Measurements from ENCODE around the gene PI4KA.

The PI4KA gene

DNA sequence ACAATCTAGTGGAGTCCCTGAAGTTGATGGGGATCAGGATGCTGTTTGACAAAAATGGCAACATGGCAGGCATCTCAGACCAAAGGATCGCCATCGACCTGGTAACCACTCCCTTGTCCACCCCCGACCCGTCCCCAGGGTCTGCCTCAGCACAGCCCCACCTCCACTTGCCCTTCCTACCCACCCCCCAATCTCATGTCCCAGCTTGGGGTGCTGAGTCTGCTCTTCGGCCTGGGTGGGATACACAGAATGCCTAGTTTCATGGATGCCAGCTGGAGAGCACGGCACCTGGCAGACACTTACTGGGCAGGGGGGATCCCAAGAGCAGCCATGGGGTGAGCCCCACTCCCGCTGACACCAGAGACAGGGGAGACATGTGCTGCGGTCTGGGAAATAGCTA lies 72.6 kb downstream of the PI4KA start:
- ATAC-seq: no peak
- Mint-ChIP-seq H3K9me3 (no peaks in the 10 kb centered on the region), H3K36me3 (peaks cover 25% of the 10 kb centered on the region), H3K27ac (no peak overlapping the region), H3K4me1 (peaks cover 27% of the 10 kb centered on the region), H3K4me3 (no peak overlapping the region), H3K27me3 (no peaks in the 10 kb centered on the region)

- Mint-ChIP-seq H3K27me3 (no peaks in the 10 kb centered on the region), H3K4me3 (no peak overlapping the region), H3K27ac (no peak overlapping the region), H3K36me3 (peaks cover 18% of the 10 kb centered on the region), H3K9me3 (no peaks in the 10 kb centered on the region), H3K4me1 (peaks cover 27% of the 10 kb centered on the region)
- no peak for ATAC-seq
Observed at GRCh38 chr22:20785415-20785814, 73.2 kb downstream of the PI4KA start.

- peak overlapping the region; percentile 84 for H3K27ac Mint-ChIP-seq
- peak; percentile 83 for ATAC-seq
- H3K4me3 Mint-ChIP-seq: peak overlapping the region; percentile 53
- no peaks in the 10 kb centered on the region for H3K9me3 Mint-ChIP-seq
- no peaks in the 10 kb centered on the region for H3K27me3 Mint-ChIP-seq
- peaks cover 26% of the 10 kb centered on the region for H3K36me3 Mint-ChIP-seq
- H3K4me1 Mint-ChIP-seq: peaks cover 27% of the 10 kb centered on the region
Observed at GRCh38 chr22:20783844-20784723, 74.5 kb downstream of the PI4KA start.

DNA sequence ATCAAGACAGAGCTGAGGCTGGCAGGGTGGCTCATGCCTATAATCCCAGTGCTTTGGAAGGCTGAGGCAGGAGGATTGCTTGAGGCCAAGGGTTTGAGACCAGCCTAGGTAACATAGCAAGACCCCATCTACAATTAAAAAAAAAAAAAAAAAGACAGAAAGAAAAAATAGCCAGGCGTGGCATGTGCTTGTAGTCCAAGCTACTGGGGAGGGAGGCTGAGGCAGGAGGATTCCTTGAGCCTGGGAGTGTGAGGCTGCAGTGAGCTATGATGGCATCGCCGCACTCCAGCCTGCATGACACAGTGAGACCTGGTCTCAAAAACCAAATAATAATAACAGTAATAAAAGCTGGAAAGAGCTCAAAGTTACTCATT lies 75.3 kb downstream of the PI4KA start:
- Mint-ChIP-seq H3K4me1 (peaks cover 27% of the 10 kb centered on the region), H3K27me3 (no peaks in the 10 kb centered on the region), H3K9me3 (no peaks in the 10 kb centered on the region), H3K27ac (peak overlapping the region; percentile 84), H3K4me3 (no peak overlapping the region), H3K36me3 (peaks cover 27% of the 10 kb centered on the region)
- ATAC-seq: no peak

- ATAC-seq: no peak
- no peaks in the 10 kb centered on the region for H3K9me3 Mint-ChIP-seq
- H3K4me3 Mint-ChIP-seq: no peak overlapping the region
- no peaks in the 10 kb centered on the region for H3K27me3 Mint-ChIP-seq
- peaks cover 27% of the 10 kb centered on the region for H3K4me1 Mint-ChIP-seq
- peak overlapping the region; percentile 84 for H3K27ac Mint-ChIP-seq
- H3K36me3 Mint-ChIP-seq: peaks cover 29% of the 10 kb centered on the region
Observed at GRCh38 chr22:20782596-20783299, 75.9 kb downstream of the PI4KA start.

GRCh38 chr22:20782083-20782482 lies 76.5 kb downstream of the PI4KA start:
- Mint-ChIP-seq H3K27ac (no peak overlapping the region), H3K9me3 (no peaks in the 10 kb centered on the region), H3K27me3 (no peaks in the 10 kb centered on the region), H3K4me1 (peaks cover 27% of the 10 kb centered on the region), H3K36me3 (peaks cover 29% of the 10 kb centered on the region), H3K4me3 (no peak overlapping the region)
- ATAC-seq: no peak

DNA sequence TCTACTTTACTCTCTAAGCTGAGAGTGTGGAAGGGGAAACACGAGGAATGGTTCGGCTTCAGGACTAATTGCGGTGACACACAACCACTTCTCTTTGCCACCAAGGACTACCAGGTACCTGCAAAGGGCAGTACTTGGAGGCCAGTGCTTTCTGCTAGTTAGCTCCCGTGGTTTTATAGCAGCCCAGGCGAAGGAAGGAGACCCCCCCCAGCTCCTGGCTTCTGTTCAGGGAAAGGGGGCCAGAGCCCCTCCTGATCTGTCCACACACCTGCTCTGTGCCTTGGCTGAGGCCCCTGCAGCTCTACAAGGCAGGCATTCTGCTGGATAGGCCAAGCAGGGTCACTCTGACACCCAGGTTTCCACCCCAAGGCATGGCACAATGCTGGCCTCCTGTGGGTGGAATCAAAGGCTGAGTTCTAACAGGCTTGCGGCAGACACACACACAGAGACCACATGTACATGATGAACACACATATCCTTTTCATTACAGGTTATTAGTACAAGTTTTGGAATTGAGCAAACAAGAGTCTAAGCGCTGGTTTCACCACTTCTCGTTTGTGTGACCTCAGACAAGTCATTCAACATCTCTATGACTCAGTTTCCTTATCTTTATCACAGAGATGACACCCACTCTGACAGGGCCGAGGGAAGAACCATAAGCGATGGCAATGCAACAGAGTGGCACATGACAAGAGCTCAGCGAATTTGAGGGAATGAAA lies 77.2 kb downstream of the PI4KA start:
- Mint-ChIP-seq H3K9me3 (no peaks in the 10 kb centered on the region), H3K27me3 (no peaks in the 10 kb centered on the region), H3K36me3 (peaks cover 23% of the 10 kb centered on the region), H3K27ac (no peak overlapping the region), H3K4me3 (no peak overlapping the region), H3K4me1 (peaks cover 27% of the 10 kb centered on the region)
- ATAC-seq: no peak

DNA sequence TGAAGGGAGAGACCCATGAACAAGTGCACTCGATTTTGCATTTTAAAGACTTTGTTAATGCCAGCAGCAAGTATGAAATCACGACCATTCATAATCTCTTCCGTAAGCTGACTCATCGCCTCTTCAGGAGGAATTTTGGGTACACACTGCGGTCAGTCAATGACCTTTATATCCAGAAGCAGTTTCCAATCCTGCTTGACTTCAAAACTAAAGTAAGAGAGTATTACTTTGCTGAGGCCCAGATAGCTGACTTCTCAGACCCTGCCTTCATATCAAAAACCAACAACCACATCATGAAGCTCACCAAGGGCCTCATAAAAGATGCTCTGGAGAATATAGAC lies 78.8 kb downstream of the PI4KA start:
- Mint-ChIP-seq H3K4me1 (peaks cover 23% of the 10 kb centered on the region), H3K4me3 (no peak overlapping the region), H3K9me3 (no peaks in the 10 kb centered on the region), H3K27me3 (no peaks in the 10 kb centered on the region), H3K27ac (no peak overlapping the region), H3K36me3 (peaks cover 23% of the 10 kb centered on the region)
- no peak for ATAC-seq

GRCh38 chr22:20779014-20779817 lies 79.4 kb downstream of the PI4KA start:
- Mint-ChIP-seq H3K4me1 (peaks cover 17% of the 10 kb centered on the region), H3K27ac (no peak overlapping the region), H3K9me3 (no peaks in the 10 kb centered on the region), H3K4me3 (no peak overlapping the region), H3K36me3 (peaks cover 23% of the 10 kb centered on the region), H3K27me3 (no peaks in the 10 kb centered on the region)
- ATAC-seq: no peak

DNA sequence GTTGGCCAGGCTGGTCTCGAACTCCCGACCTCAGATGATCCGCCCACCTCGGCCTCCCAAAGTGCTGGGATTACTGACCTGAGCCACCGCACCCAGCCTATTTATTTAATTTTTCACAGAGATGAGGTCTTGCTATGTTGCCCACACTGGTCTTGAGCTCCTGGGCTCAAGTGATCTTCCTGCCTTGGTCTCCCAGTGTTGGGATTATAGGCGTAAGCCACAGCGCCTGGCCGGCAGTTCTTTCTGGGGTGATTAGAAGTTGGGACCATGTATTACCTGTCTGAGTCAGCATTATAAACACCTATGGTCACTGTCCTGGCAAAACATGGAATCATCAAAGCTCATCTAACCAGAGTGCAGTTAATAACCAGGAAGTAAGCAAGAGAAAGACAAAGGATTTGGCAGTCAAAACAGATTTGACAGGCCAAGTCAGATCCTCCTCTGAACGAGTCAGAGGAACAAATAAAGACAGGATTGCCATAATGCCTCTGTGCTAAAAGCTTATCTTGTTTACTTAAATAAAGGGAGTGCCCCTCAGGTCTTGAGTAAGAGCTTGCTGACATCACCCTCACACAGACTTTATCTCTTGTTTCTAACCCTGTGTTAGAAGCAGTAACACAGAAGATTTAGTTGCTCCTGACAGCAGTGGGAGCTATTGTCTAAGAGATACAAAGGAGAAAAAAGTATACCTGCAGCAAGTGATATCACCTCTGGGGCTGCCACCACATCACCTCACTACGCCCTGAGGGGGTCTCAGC lies 81.0 kb downstream of the PI4KA start:
- Mint-ChIP-seq H3K36me3 (peaks cover 23% of the 10 kb centered on the region), H3K27ac (no peak overlapping the region), H3K9me3 (no peaks in the 10 kb centered on the region), H3K4me1 (peaks cover 1% of the 10 kb centered on the region), H3K4me3 (no peak overlapping the region), H3K27me3 (no peaks in the 10 kb centered on the region)
- ATAC-seq: no peak

DNA sequence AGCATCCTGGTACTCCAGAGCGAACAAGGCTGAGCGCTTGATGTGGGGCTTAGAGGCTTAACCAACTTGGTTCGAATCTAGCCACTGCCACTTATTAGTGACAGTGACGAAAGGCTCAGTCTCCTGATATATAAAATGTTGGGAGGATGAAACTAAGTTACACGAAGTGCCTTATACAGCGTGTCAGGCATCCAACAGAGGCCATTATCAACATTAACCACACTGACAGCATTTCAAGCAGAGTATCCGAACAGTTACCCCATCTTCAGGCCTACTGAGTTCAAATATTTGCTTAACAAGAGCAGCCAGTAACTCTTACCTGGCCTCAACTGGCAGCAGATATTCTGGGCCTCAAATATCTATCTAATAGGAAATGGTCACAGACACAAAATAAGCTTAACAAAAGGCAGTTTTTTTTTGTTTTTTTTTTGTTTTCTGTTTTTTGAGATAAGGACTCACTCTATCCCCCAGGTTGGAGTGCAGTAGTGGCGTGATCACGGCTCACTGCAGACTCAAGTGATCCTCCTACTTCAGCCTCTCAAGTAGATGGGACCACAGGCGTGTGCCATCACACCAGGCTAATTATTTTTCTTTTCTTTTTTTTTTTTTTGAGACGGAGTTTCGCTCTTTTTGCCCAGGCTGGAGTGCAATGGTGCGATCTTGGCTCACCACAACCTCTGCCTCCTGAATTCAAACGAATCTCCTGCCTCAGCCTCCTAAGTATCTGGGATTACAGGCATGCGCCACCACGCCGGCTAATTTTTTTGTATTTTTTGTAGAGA lies 81.8 kb downstream of the PI4KA start:
- no peaks in the 10 kb centered on the region for H3K27me3 Mint-ChIP-seq
- H3K4me3 Mint-ChIP-seq: no peak overlapping the region
- peaks cover 30% of the 10 kb centered on the region for H3K36me3 Mint-ChIP-seq
- H3K9me3 Mint-ChIP-seq: no peaks in the 10 kb centered on the region
- no peaks in the 10 kb centered on the region for H3K4me1 Mint-ChIP-seq
- no peak overlapping the region for H3K27ac Mint-ChIP-seq
- ATAC-seq: no peak

GRCh38 chr22:20775342-20775895 lies 83.2 kb downstream of the PI4KA start:
- no peak overlapping the region for H3K4me3 Mint-ChIP-seq

DNA sequence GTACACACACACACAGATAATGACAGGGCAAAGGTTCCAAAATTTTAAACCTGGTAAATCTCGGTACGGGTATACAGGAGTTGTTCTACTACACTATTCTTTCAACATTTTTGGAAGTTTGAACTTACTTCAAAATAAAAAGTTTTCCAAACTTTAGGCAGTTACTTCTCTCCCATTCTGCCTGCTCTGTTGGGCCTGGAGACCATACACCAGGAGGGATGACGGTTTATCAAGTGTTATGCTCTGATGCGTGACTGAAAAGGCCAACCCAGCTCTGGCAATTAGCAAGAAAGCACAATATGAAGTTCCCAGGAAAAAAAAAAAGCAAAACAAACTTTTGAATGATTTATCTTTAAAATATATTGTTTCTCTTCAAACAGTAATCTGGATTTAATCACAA lies 83.7 kb downstream of the PI4KA start:
- H3K27me3 Mint-ChIP-seq: no peaks in the 10 kb centered on the region
- peaks cover 31% of the 10 kb centered on the region for H3K36me3 Mint-ChIP-seq
- peaks cover under 1% of the 10 kb centered on the region for H3K4me1 Mint-ChIP-seq
- no peak overlapping the region for H3K27ac Mint-ChIP-seq
- no peak overlapping the region for H3K4me3 Mint-ChIP-seq
- ATAC-seq: no peak
- no peaks in the 10 kb centered on the region for H3K9me3 Mint-ChIP-seq

More at GRCh38 chr22:20775342-20775895, 83.2 kb downstream of the PI4KA start:
- no peaks in the 10 kb centered on the region for H3K9me3 Mint-ChIP-seq
- no peak overlapping the region for H3K27ac Mint-ChIP-seq
- H3K36me3 Mint-ChIP-seq: peaks cover 30% of the 10 kb centered on the region
- no peaks in the 10 kb centered on the region for H3K4me1 Mint-ChIP-seq
- ATAC-seq: no peak
- H3K27me3 Mint-ChIP-seq: no peaks in the 10 kb centered on the region

Measured in stimulated activated memory B cell treated with anti-CD40 and anti-IgM and Interleukin-4, amounts not matched to agents 10 μg/mL and 1 μg/mL and 100 μg/mL, for 72 hours (primary cell).